H4 (cell line): ENCODE measurements around the gene CFAP206. TPM values are rescaled to one million over a fixed set of nuclear protein-coding genes. Genes with fewer than 3 reads are reported as not detected.

Experiments
- DNase-seq: peaks from one replicate; pipeline ENCODE4 v3.0.0-alpha.2; 2015; ENCODE audit warnings: low spot score
- total RNA-seq: library from RNA; depleted of rRNA; stranded (reverse); fragments of >200 nt; shearing (Covaris generic); gene quantifications from 2 replicates; pipeline ENCODE4 v1.2.3, GENCODE V29; 2014; rRNA removed

The CFAP206 gene
- 0.97 and 1.6 TPM in 2 replicates for total RNA-seq

- DNase-seq, result peak; percentile 77
These were observed at the start of gene CFAP206 for GRCh38 chr6:87407901-87408720. TSS of gene CFAP206 (plus strand) at chr6:87407972. CDS start at chr6:87409840, 1,868 bp downstream.

- DNase-seq, result no peak
These were observed 43.0 kb upstream of the CFAP206 start for GRCh38 chr6:87364602-87365252.

- DNase-seq, result no peak
These were observed 41.5 kb upstream of the CFAP206 start for GRCh38 chr6:87366072-87366827.

- DNase-seq, result no peak
These were observed 40.9 kb upstream of the CFAP206 start for GRCh38 chr6:87366899-87367298.

- no peak for DNase-seq
These were observed 34.4 kb upstream of the CFAP206 start for GRCh38 chr6:87373377-87373776.

- no peak for DNase-seq
These were observed 32.5 kb upstream of the CFAP206 start for GRCh38 chr6:87375315-87375714.

GRCh38 chr6:87376643-87377042 is 31.1 kb upstream of the CFAP206 start:
- no peak for DNase-seq

GRCh38 chr6:87378947-87379346 is 28.8 kb upstream of the CFAP206 start:
- DNase-seq, result no peak

- no peak for DNase-seq
These were observed 24.9 kb upstream of the CFAP206 start for GRCh38 chr6:87382861-87383260.

- DNase-seq, result no peak
These were observed 23.7 kb upstream of the CFAP206 start for GRCh38 chr6:87384038-87384437.

GRCh38 chr6:87384449-87384848 is 23.3 kb upstream of the CFAP206 start:
- DNase-seq, result no peak

GRCh38 chr6:87391334-87391733 is 16.4 kb upstream of the CFAP206 start:
- peak; percentile 7 for DNase-seq

GRCh38 chr6:87393026-87393622 is 14.6 kb upstream of the CFAP206 start:
- peak; percentile 41 for DNase-seq

GRCh38 chr6:87395431-87395830 is 12.3 kb upstream of the CFAP206 start:
- no peak for DNase-seq

- no peak for DNase-seq
These were observed 11.0 kb upstream of the CFAP206 start for GRCh38 chr6:87396595-87397392.

GRCh38 chr6:87397656-87398055 is 10.1 kb upstream of the CFAP206 start:
- DNase-seq, result no peak

GRCh38 chr6:87401832-87402231 is 5.9 kb upstream of the CFAP206 start:
- no peak for DNase-seq

- peak; percentile 19 for DNase-seq
These were observed 241 bp upstream of the CFAP206 start for GRCh38 chr6:87407561-87407900.

- no peak for DNase-seq
These were observed 966 bp downstream of the CFAP206 start for GRCh38 chr6:87408721-87409155.

- DNase-seq, result no peak
These were observed 11.5 kb downstream of the CFAP206 start for GRCh38 chr6:87419266-87419665.

GRCh38 chr6:87420360-87420759 is 12.6 kb downstream of the CFAP206 start:
- DNase-seq, result no peak
